Astrocyte of the hippocampus (primary cell): ENCODE data around the gene KCND3.

Experiments
- DNase-seq: peaks from one replicate; pipeline ENCODE4 v3.0.0; 2011; ENCODE audit warnings: low read depth, low spot score

The KCND3 gene

GRCh38 chr1:111920221-111921024 lies 69.0 kb downstream of the KCND3 start:
- DNase-seq, result peak; percentile 81

- DNase-seq, result peak; percentile 43
Observed at GRCh38 chr1:111911776-111912515, 77.5 kb downstream of the KCND3 start.

- peak; percentile 62 for DNase-seq
Observed at GRCh38 chr1:111911061-111911460, 78.4 kb downstream of the KCND3 start.

- DNase-seq, result no peak
Observed at GRCh38 chr1:111909030-111909429, 80.4 kb downstream of the KCND3 start.

GRCh38 chr1:111908011-111908621 lies 81.4 kb downstream of the KCND3 start:
- no peak for DNase-seq

GRCh38 chr1:111907321-111907720 lies 82.1 kb downstream of the KCND3 start:
- no peak for DNase-seq

- no peak for DNase-seq
Observed at GRCh38 chr1:111906816-111907215, 82.7 kb downstream of the KCND3 start.

- no peak for DNase-seq
Observed at GRCh38 chr1:111906111-111906510, 83.4 kb downstream of the KCND3 start.

- peak; percentile 32 for DNase-seq
Observed at GRCh38 chr1:111904478-111905218, 84.8 kb downstream of the KCND3 start.

- no peak for DNase-seq
Observed at GRCh38 chr1:111903871-111904449, 85.5 kb downstream of the KCND3 start.

- DNase-seq, result no peak
Observed at GRCh38 chr1:111903148-111903870, 86.2 kb downstream of the KCND3 start.

GRCh38 chr1:111895469-111895868 lies 94.0 kb downstream of the KCND3 start:
- no peak for DNase-seq

- DNase-seq, result no peak
Observed at GRCh38 chr1:111895017-111895416, 94.5 kb downstream of the KCND3 start.

- DNase-seq, result no peak
Observed at GRCh38 chr1:111894497-111894896, 95.0 kb downstream of the KCND3 start.

- DNase-seq, result no peak
Observed at GRCh38 chr1:111891566-111891965, 97.9 kb downstream of the KCND3 start.

GRCh38 chr1:111888740-111889376 lies 100.6 kb downstream of the KCND3 start:
- no peak for DNase-seq

- DNase-seq, result no peak
Observed at GRCh38 chr1:111887875-111888274, 101.6 kb downstream of the KCND3 start.

- no peak for DNase-seq
Observed at GRCh38 chr1:111887385-111887784, 102.1 kb downstream of the KCND3 start.

- DNase-seq, result no peak
Observed at GRCh38 chr1:111886741-111887140, 102.7 kb downstream of the KCND3 start.

- DNase-seq, result no peak
Observed at GRCh38 chr1:111884772-111885443, 104.6 kb downstream of the KCND3 start.
